GM19467 (cell line): ENCODE results near the gene MTFR2.
"Not testable (repeated sequence)": the region's sequence is repeated elsewhere in the genome, so short reads cannot be mapped to it uniquely, and the experiment has no call there.

ENCODE experiments used
- ATAC-seq: cut with Tn5 transposase; IDR thresholded peaks from one replicate; pipeline ENCODE4 v1.9.1; 2021; ENCODE audit warnings: mild to moderate bottlenecking, moderate library complexity; ENCODE audit not compliant: unreplicated experiment

Gene MTFR2

GRCh38 chr6:136236466-136237293 lies 13.4 kb downstream of the MTFR2 start:
- ATAC-seq: no peak

- ATAC-seq: no peak
These were observed 14.9 kb downstream of the MTFR2 start for GRCh38 chr6:136235233-136235564.

GRCh38 chr6:136232701-136233100 lies 17.4 kb downstream of the MTFR2 start:
- no peak for ATAC-seq

- ATAC-seq: no peak
These were observed 19.8 kb downstream of the MTFR2 start for GRCh38 chr6:136230219-136230853.

- ATAC-seq: no peak
These were observed 21.3 kb downstream of the MTFR2 start for GRCh38 chr6:136228814-136229213.

- ATAC-seq: peak; percentile 25
These were observed 23.3 kb downstream of the MTFR2 start for GRCh38 chr6:136226674-136227377.

- ATAC-seq: peak; percentile 78
These were observed 24.0 kb downstream of the MTFR2 start for GRCh38 chr6:136226027-136226673.

- ATAC-seq: no peak
These were observed 24.6 kb downstream of the MTFR2 start for GRCh38 chr6:136225496-136225895.

- not testable (repeated sequence) for ATAC-seq
These were observed 25.1 kb downstream of the MTFR2 start for GRCh38 chr6:136224974-136225373.

- ATAC-seq: no peak
These were observed 33.4 kb downstream of the MTFR2 start for GRCh38 chr6:136216503-136217401.

GRCh38 chr6:136213853-136214252 lies 36.3 kb downstream of the MTFR2 start:
- ATAC-seq: no peak

GRCh38 chr6:136213012-136213539 lies 37.0 kb downstream of the MTFR2 start:
- no peak for ATAC-seq

- no peak for ATAC-seq
These were observed 37.5 kb downstream of the MTFR2 start for GRCh38 chr6:136212608-136213007.

GRCh38 chr6:136210398-136211165 lies 39.5 kb downstream of the MTFR2 start:
- ATAC-seq: no peak

- no peak for ATAC-seq
These were observed 40.6 kb downstream of the MTFR2 start for GRCh38 chr6:136209496-136209895.

- ATAC-seq: no peak
These were observed 41.3 kb downstream of the MTFR2 start for GRCh38 chr6:136208783-136209182.

GRCh38 chr6:136201732-136202131 lies 48.4 kb downstream of the MTFR2 start:
- ATAC-seq: no peak

GRCh38 chr6:136192902-136193301 lies 57.2 kb downstream of the MTFR2 start:
- ATAC-seq: no peak

GRCh38 chr6:136191606-136192312 lies 58.4 kb downstream of the MTFR2 start:
- no peak for ATAC-seq
